OCI-LY7 (cell line): Measurements from ENCODE around the gene FRMPD2. TPM values are rescaled to one million over a fixed set of nuclear protein-coding genes. Genes with fewer than 3 reads are reported as not detected.

Experiments
- BruUV-seq: library from RNA; stranded (reverse); fragments of 400-500 nt; replicated peaks from 2 replicates; lab custom pipeline; 2021; lab: Mats Ljungman, UMichigan
- CTCF ChIA-PET: fragments of 300-600 bp; sonication (Branson Sonifier 250); formaldehyde crosslinking; loops from one replicate; lab custom pipeline; 2022; ENCODE audit warnings: antibody characterized with exemption; ENCODE audit not compliant: unreplicated experiment; lab: Charles Lee
- POLR2A ChIA-PET: fragments of 300-600 bp; sonication (Branson Sonifier 250); formaldehyde crosslinking; loops from one replicate; lab custom pipeline; 2022; ENCODE audit warnings: antibody characterized with exemption; lab: Charles Lee
- DNase-seq: peaks from one replicate; pipeline ENCODE4 v3.0.0-alpha.2; 2015; ENCODE audit warnings: low spot score
- H2AFZ ChIP-seq: fragments of 200-600 bp; sonication (generic), shearing (Covaris generic); 2 replicates; pipeline ENCODE4 v1.6.1; 2014; ENCODE audit warnings: mild to moderate bottlenecking, antibody characterized with exemption, low read length, moderate library complexity
- H3K27ac ChIP-seq: fragments of 200-600 bp; sonication (generic); 2 replicates; pipeline ENCODE4 v1.5.1; 2014; ENCODE audit warnings: mixed run types, low read depth, mild to moderate bottlenecking, moderate library complexity, low read length, inconsistent platforms; ENCODE audit not compliant: poor library complexity, severe bottlenecking
- H3K36me3 ChIP-seq: fragments of 200-600 bp; sonication (generic); 2 replicates; pipeline ENCODE4 v1.6.1; 2014; ENCODE audit warnings: mild to moderate bottlenecking, antibody characterized with exemption, low read length, moderate library complexity, mixed read lengths; ENCODE audit not compliant: insufficient read depth
- H3K4me1 ChIP-seq: fragments of 200-600 bp; sonication (generic); 2 replicates; pipeline ENCODE4 v1.5.1; 2014; ENCODE audit warnings: mild to moderate bottlenecking, low read length; ENCODE audit not compliant: insufficient read depth, poor library complexity, severe bottlenecking
- H3K4me2 ChIP-seq: fragments of 200-600 bp; sonication (generic); 2 replicates; pipeline ENCODE4 v1.6.1; 2014; ENCODE audit warnings: mild to moderate bottlenecking, low read length
- H3K4me3 ChIP-seq: fragments of 200-600 bp; sonication (generic); 2 replicates; pipeline ENCODE4 v1.5.1; 2014; ENCODE audit warnings: mild to moderate bottlenecking, low read depth, low read length; ENCODE audit not compliant: poor library complexity, severe bottlenecking
- H3K79me2 ChIP-seq: fragments of 200-600 bp; sonication (generic); 2 replicates; pipeline ENCODE4 v1.6.1; 2016; ENCODE audit warnings: low read depth, mild to moderate bottlenecking, low read length, moderate library complexity, mixed read lengths; ENCODE audit not compliant: insufficient read depth
- H3K9me2 ChIP-seq: fragments of 200-600 bp; sonication (generic); 2 replicates; pipeline ENCODE4 v1.6.1; 2016; ENCODE audit warnings: mild to moderate bottlenecking, low read length, mixed read lengths; ENCODE audit not compliant: insufficient read depth
- H3K9me3 ChIP-seq: fragments of 200-600 bp; sonication (generic); 2 replicates; pipeline ENCODE4 v1.6.1; 2014; ENCODE audit warnings: mild to moderate bottlenecking, mixed run types, low read length, mixed read lengths
- H4K20me1 ChIP-seq: fragments of 200-600 bp; sonication (generic); 2 replicates; pipeline ENCODE4 v1.6.1; 2014; ENCODE audit warnings: mild to moderate bottlenecking, antibody characterized with exemption, low read length, moderate library complexity, mixed read lengths; ENCODE audit not compliant: insufficient read depth
- CTCF ChIP-seq: fragments of 200-600 bp; sonication (generic); conservative IDR thresholded peaks from 2 replicates; pipeline ENCODE4 v1.5.1; 2014; ENCODE audit warnings: mild to moderate bottlenecking, antibody characterized with exemption, low read length, moderate library complexity, mixed read lengths
- EZH2phosphoT487 ChIP-seq: fragments of 200-600 bp; sonication (generic); IDR thresholded peaks from 2 replicates; pipeline ENCODE4 v1.6.1; 2018; ENCODE audit warnings: low read depth, borderline replicate concordance, mild to moderate bottlenecking, mixed run types, antibody characterized with exemption, low read length, moderate library complexity, mixed read lengths
- intact Hi-C: fragments of 100-400 bp; cut with micrococcal nuclease; formaldehyde crosslinking; loops from one replicate; pipeline ENCODE4 v1.10.0; 2022; ENCODE audit not compliant: unreplicated experiment
- total RNA-seq, 2 experiments: library from RNA; depleted of rRNA in 1 of 2; stranded (reverse); fragments of >200 nt in 1 of 2; shearing (Covaris generic) in 1 of 2; gene quantifications; 2 replicates each; pipeline ENCODE4 v1.2.3, GENCODE V29; 2014 to 2022

Gene FRMPD2
- total RNA-seq, 2 experiments from 2014 or later: not detected

- H3K4me3 ChIP-seq: no peak overlapping the region
- no peaks in the 10 kb centered on the region for H3K9me3 ChIP-seq
- intact Hi-C loops: no loop called here
- H3K9me2 ChIP-seq: no peaks in the 10 kb centered on the region
- no peak overlapping the region for H3K4me2 ChIP-seq
- no peaks in the 10 kb centered on the region for H3K36me3 ChIP-seq
- no peaks in the 10 kb centered on the region for H3K79me2 ChIP-seq
- H3K27ac ChIP-seq: no peak overlapping the region
- no TSS peak for BruUV-seq
- ChIA-PET CTCF (no interaction called here), POLR2A (no interaction called here)
- no peaks in the 10 kb centered on the region for H4K20me1 ChIP-seq
- DNase-seq: no peak
- TF ChIP-seq EZH2phosphoT487: no peak
- no peak for TF ChIP-seq CTCF
- no peaks in the 10 kb centered on the region for H3K4me1 ChIP-seq
- no peak overlapping the region for H2AFZ ChIP-seq
These were observed 36.9 kb downstream of the FRMPD2 start for GRCh38 chr10:48237259-48238250.

- intact Hi-C loops: no loop called here
- ChIA-PET CTCF (no interaction called here), POLR2A (interaction anchor here (0.6 kb wide), 1 partner anchor 1056 kb away, joined by 3 read pairs; no protein-coding TSS in a partner anchor)
- Histone ChIP-seq H3K27ac (no peak overlapping the region), H3K9me2 (no peaks in the 10 kb centered on the region), H4K20me1 (no peaks in the 10 kb centered on the region), H3K4me1 (no peaks in the 10 kb centered on the region), H3K4me3 (no peak overlapping the region), H2AFZ (no peak overlapping the region), H3K4me2 (no peak overlapping the region), H3K79me2 (no peaks in the 10 kb centered on the region), H3K36me3 (no peaks in the 10 kb centered on the region), H3K9me3 (no peaks in the 10 kb centered on the region)
- DNase-seq: no peak
- BruUV-seq: no TSS peak
- TF ChIP-seq CTCF (no peak), EZH2phosphoT487 (no peak)
These were observed 38.3 kb downstream of the FRMPD2 start for GRCh38 chr10:48236199-48236621.

GRCh38 chr10:48235501-48235900, 39.0 kb downstream of the FRMPD2 start:
- TF ChIP-seq CTCF: no peak
- no peak for TF ChIP-seq EZH2phosphoT487
- H3K4me1 ChIP-seq: no peaks in the 10 kb centered on the region
- H3K4me3 ChIP-seq: no peak overlapping the region
- H3K79me2 ChIP-seq: no peaks in the 10 kb centered on the region
- intact Hi-C loops: no loop called here
- H3K36me3 ChIP-seq: no peaks in the 10 kb centered on the region
- no peak overlapping the region for H2AFZ ChIP-seq
- ChIA-PET CTCF (no interaction called here), POLR2A (interaction anchor here (0.5 kb wide), 1 partner anchor 22 kb away, joined by 3 read pairs; no protein-coding TSS in a partner anchor)
- H3K9me2 ChIP-seq: no peaks in the 10 kb centered on the region
- no peak for DNase-seq
- no peak overlapping the region for H3K4me2 ChIP-seq
- H3K27ac ChIP-seq: no peak overlapping the region
- H3K9me3 ChIP-seq: no peaks in the 10 kb centered on the region
- no peaks in the 10 kb centered on the region for H4K20me1 ChIP-seq
- no TSS peak for BruUV-seq
